Breast epithelium (tissue), 4 donors: ENCODE data around the gene SIAH3. TPM values are rescaled to one million over a fixed set of nuclear protein-coding genes. Genes with fewer than 3 reads are reported as not detected.

ENCODE experiments used
- DNase-seq, 2 donors: peaks; one replicate each; pipeline ENCODE4 v3.0.0-alpha.2; 2019; ENCODE audit warnings: low spot score in 2 of 2
- H3K27ac ChIP-seq, 2 donors: fragments of 200-600 bp; sonication (generic) in 1 of 2; one replicate each; pipeline ENCODE4 v1.5.1; 2016 to 2019; ENCODE audit warnings: mild to moderate bottlenecking in 1 of 2
- H3K27me3 ChIP-seq, 2 donors: fragments of 200-600 bp; sonication (generic) in 1 of 2; one replicate each; pipeline versions ENCODE4 v1.5.1 to v1.6.0; 2017 to 2019; ENCODE audit warnings: control low read depth in 1 of 2, mild to moderate bottlenecking in 1 of 2
- H3K36me3 ChIP-seq: fragments of 200-600 bp; one replicate; pipeline ENCODE4 v1.5.1; 2019
- H3K4me1 ChIP-seq, 2 donors: fragments of 200-600 bp; sonication (generic); one replicate each; pipeline ENCODE4 v1.5.1; 2016 to 2019; ENCODE audit warnings: control low read depth in 1 of 2
- H3K4me3 ChIP-seq, 3 donors: fragments of 200-600 bp; sonication (generic); 1 replicate in 2 of 3; 2 replicates in 1 of 3; pipeline ENCODE4 v1.5.1; 2016 to 2019; ENCODE audit warnings: mild to moderate bottlenecking in 3 of 3, moderate library complexity in 2 of 3
- H3K9me3 ChIP-seq, 2 donors: fragments of 200-600 bp; sonication (generic) in 1 of 2; one replicate each; pipeline ENCODE4 v1.5.1; 2016 to 2019; ENCODE audit warnings: control low read depth in 1 of 2
- POLR2A ChIP-seq: fragments of 450-650 bp; IDR thresholded peaks from one replicate; pipeline ENCODE4 v1.6.1; 2016; ENCODE audit warnings: antibody characterized with exemption, mild to moderate bottlenecking, moderate library complexity
- POLR2AphosphoS5 ChIP-seq, 3 donors: sonication (generic); formaldehyde crosslinking; IDR thresholded peaks; one replicate each; pipeline ENCODE4 v1.6.1; 2017; ENCODE audit warnings: antibody characterized with exemption in 3 of 3
- intact Hi-C: fragments of 100-400 bp; cut with DNase I; formaldehyde crosslinking; loops from one replicate; pipeline ENCODE4 v1.15.1; 2023; ENCODE audit warnings: low total_unique reads
- total RNA-seq, 3 donors: library from RNA; depleted of rRNA; stranded (reverse); fragments of >200 nt; gene quantifications; one replicate each; pipeline ENCODE4 v1.1.0, GENCODE V29; 2016
- TF ChIP-seq, protein P1 (sequence below), 3 donors: fragments of 450-650 bp; IDR thresholded peaks; one replicate each; pipeline ENCODE4 v1.5.1; 2016 to 2017; ENCODE audit warnings: antibody characterized with exemption in 3 of 3, mild to moderate bottlenecking in 3 of 3, moderate library complexity in 3 of 3

The SIAH3 gene
- total RNA-seq, 3 donors from 2014 or later, result under 0.01 TPM; not detected in 2

- intact Hi-C loops, result no loop called here
- TF ChIP-seq POLR2A, result no peak
- TF ChIP-seq, protein P1, sequence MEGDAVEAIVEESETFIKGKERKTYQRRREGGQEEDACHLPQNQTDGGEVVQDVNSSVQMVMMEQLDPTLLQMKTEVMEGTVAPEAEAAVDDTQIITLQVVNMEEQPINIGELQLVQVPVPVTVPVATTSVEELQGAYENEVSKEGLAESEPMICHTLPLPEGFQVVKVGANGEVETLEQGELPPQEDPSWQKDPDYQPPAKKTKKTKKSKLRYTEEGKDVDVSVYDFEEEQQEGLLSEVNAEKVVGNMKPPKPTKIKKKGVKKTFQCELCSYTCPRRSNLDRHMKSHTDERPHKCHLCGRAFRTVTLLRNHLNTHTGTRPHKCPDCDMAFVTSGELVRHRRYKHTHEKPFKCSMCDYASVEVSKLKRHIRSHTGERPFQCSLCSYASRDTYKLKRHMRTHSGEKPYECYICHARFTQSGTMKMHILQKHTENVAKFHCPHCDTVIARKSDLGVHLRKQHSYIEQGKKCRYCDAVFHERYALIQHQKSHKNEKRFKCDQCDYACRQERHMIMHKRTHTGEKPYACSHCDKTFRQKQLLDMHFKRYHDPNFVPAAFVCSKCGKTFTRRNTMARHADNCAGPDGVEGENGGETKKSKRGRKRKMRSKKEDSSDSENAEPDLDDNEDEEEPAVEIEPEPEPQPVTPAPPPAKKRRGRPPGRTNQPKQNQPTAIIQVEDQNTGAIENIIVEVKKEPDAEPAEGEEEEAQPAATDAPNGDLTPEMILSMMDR (IDR thresholded peaks at IDR 0.05), result no peak
- no peak for TF ChIP-seq POLR2AphosphoS5 (IDR thresholded peaks at IDR 0.05)
Observed at GRCh38 chr13:45752510-45752909, 99.0 kb downstream of the SIAH3 start.

GRCh38 chr13:45751885-45752284 is 99.7 kb downstream of the SIAH3 start:
- Histone ChIP-seq H3K4me3 (no peak overlapping the region), H3K27ac (no peak overlapping the region), H3K4me1 (no peaks in the 10 kb centered on the region), H3K36me3 (no peaks in the 10 kb centered on the region), H3K27me3 (no peaks in the 10 kb centered on the region), H3K9me3 (peaks cover 2 to 4% of the 10 kb centered on the region in 2 donors)
- no peak for DNase-seq
- intact Hi-C loops, result no loop called here
- TF ChIP-seq POLR2AphosphoS5 (IDR thresholded peaks at IDR 0.05) (no peak), POLR2A (no peak)
- TF ChIP-seq, protein P1 (IDR thresholded peaks at IDR 0.05), result no peak

More at GRCh38 chr13:45752510-45752909, 99.0 kb downstream of the SIAH3 start:
- no peaks in the 10 kb centered on the region for H3K36me3 ChIP-seq
- peaks cover 8 to 9% of the 10 kb centered on the region in 2 donors for H3K9me3 ChIP-seq
- H3K4me1 ChIP-seq, result no peaks in the 10 kb centered on the region
- H3K27ac ChIP-seq, result no peak overlapping the region
- no peaks in the 10 kb centered on the region for H3K27me3 ChIP-seq
- no peak overlapping the region for H3K4me3 ChIP-seq
- DNase-seq, result no peak

DNA sequence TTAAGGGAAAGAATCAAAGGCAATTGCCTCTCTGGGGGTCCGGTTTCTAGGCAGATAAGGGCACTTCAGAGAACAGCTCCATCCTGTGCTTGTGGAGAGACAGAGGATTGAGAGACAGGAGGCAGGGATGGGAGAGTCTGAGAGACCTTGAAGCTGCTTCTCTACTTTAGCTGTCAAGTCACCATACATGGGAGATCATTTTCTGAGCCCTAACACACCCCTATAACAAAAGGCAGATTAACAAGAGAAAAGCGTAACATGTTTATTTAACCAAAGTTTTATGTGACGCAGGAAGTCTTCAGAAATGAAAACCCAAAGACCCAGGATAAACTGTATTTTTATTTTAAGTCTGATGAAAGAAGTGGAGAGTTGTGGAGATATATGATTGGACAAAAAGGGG is 101.0 kb downstream of the SIAH3 start:
- no peak for DNase-seq
- Histone ChIP-seq H3K4me1 (no peaks in the 10 kb centered on the region), H3K27me3 (no peaks in the 10 kb centered on the region), H3K9me3 (no peaks in the 10 kb centered on the region), H3K4me3 (no peak overlapping the region), H3K36me3 (no peaks in the 10 kb centered on the region), H3K27ac (no peak overlapping the region)
- no peak for TF ChIP-seq POLR2A
- TF ChIP-seq, protein P1 (IDR thresholded peaks at IDR 0.05), result no peak
- no peak for TF ChIP-seq POLR2AphosphoS5 (IDR thresholded peaks at IDR 0.05)
- intact Hi-C loops, result no loop called here

- no peaks in the 10 kb centered on the region for H3K36me3 ChIP-seq
Observed at GRCh38 chr13:45748941-45749759, 102.4 kb downstream of the SIAH3 start.

DNA sequence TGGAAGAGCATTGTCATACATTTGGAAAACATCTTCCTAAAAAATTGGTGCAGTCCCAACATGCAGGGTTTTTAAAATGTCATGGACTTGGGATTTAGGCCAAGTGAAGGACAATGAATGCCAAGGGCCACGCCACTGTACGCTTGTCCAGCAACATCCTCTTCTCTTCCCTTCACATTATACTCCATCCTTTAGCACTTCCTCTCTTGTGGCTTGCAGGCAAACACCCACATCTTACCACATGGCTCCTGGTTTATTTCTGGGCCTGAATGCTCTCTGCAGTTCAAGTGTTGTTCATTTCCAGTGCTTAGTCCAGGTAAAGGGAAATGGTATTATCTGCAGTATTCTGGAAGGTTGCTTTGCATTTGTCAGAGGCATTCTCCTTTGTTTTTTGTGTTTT is 104.5 kb downstream of the SIAH3 start:
- intact Hi-C loops, result no loop called here
- DNase-seq, result no peak
- no peaks in the 10 kb centered on the region for H3K4me1 ChIP-seq

More at GRCh38 chr13:45748941-45749759, 102.4 kb downstream of the SIAH3 start:
- H3K27me3 ChIP-seq, result no peaks in the 10 kb centered on the region
- H3K4me1 ChIP-seq, result no peaks in the 10 kb centered on the region
- H3K4me3 ChIP-seq, result no peak overlapping the region
- intact Hi-C loops, result no loop called here
- H3K27ac ChIP-seq, result no peak overlapping the region
- DNase-seq, result no peak
- no peaks in the 10 kb centered on the region for H3K9me3 ChIP-seq
- TF ChIP-seq, protein P1 (IDR thresholded peaks at IDR 0.05), result no peak
- TF ChIP-seq POLR2A (no peak), POLR2AphosphoS5 (IDR thresholded peaks at IDR 0.05) (no peak)

More for the DNA sequence above, 104.5 kb downstream of the SIAH3 start:
- Histone ChIP-seq H3K27ac (no peak overlapping the region), H3K36me3 (no peaks in the 10 kb centered on the region), H3K27me3 (no peaks in the 10 kb centered on the region), H3K4me3 (no peak overlapping the region), H3K9me3 (no peaks in the 10 kb centered on the region)
- no peak for TF ChIP-seq POLR2AphosphoS5 (IDR thresholded peaks at IDR 0.05)
- no peak for TF ChIP-seq POLR2A
- TF ChIP-seq, protein P1 (IDR thresholded peaks at IDR 0.05), result no peak
